A549 (cell line): Measurements from ENCODE around the gene THOC2. TPM values are rescaled to one million over a fixed set of nuclear protein-coding genes. Genes with fewer than 3 reads are reported as not detected.

Source experiments
- ATAC-seq, 2 experiments: fragments of 200-7000 bp in 1 of 2; fragments of >200 bp in 1 of 2; cut with Nextera tagmentation in 1 of 2; cut with Tn5 transposase in 1 of 2; 3 replicates each; pipeline versions ENCODE4 v1.8.0 to v1.9.1; 2018 to 2020; ENCODE audit warnings: mild to moderate bottlenecking in 1 of 2, moderate library complexity in 1 of 2
- CTCF ChIA-PET: fragments of 300-600 bp; sonication (Branson Sonifier 250); formaldehyde crosslinking; extraction: SDS; loops from one replicate; lab custom pipeline; 2021; ENCODE audit warnings: antibody characterized with exemption, inconsistent platforms; lab: Yijun Ruan, JAX
- POLR2A ChIA-PET: fragments of 350-600 bp; formaldehyde crosslinking; extraction: SDS; loops from one replicate; lab custom pipeline; 2021; ENCODE audit warnings: antibody characterized with exemption, inconsistent platforms; lab: Yijun Ruan, JAX
- DNase-seq, 2 experiments: peaks; one replicate each; pipeline versions ENCODE4 v3.0.0 to v3.0.0-alpha.2; 2011 to 2016; ENCODE audit warnings: low read depth in 1 of 2, low spot score in 1 of 2
- FAIRE-seq: peaks from 2 replicates; lab custom pipeline; 2011; peaks lifted over from hg19 to GRCh38; lab: Jason Lieb, UNC
- H3K27ac ChIP-seq, 2 experiments: fragments of >200 bp; sonication (Bioruptor Twin); formaldehyde crosslinking; 3 replicates each; pipeline ENCODE4 v1.5.1; 2016 to 2017
- H3K4me1 ChIP-seq: fragments of >200 bp; sonication (Bioruptor Twin); formaldehyde crosslinking; 3 replicates; pipeline ENCODE4 v1.6.1; 2016
- H3K4me2 ChIP-seq: fragments of >200 bp; sonication (Bioruptor Twin); formaldehyde crosslinking; 3 replicates; pipeline ENCODE4 v1.6.1; 2016
- H3K4me3 ChIP-seq: fragments of >200 bp; sonication (Bioruptor Twin); formaldehyde crosslinking; 3 replicates; pipeline ENCODE4 v1.5.1; 2016
- H3K9me3 ChIP-seq: fragments of >200 bp; sonication (Bioruptor Twin); formaldehyde crosslinking; 3 replicates; pipeline ENCODE4 v1.6.1; 2016
- BHLHE40 ChIP-seq: IDR thresholded peaks from 2 replicates; pipeline ENCODE4 v1.6.1; 2012; ENCODE audit warnings: low read depth, low read length, inconsistent platforms
- CEBPB ChIP-seq, 2 experiments: fragments of >200 bp in 1 of 2; sonication (Bioruptor Twin) in 1 of 2; formaldehyde crosslinking in 1 of 2; IDR thresholded peaks; 2 replicates each; pipeline ENCODE4 v1.6.1; 2012 to 2016
- CHD4 ChIP-seq: fragments of 200-600 bp; sonication (generic); IDR thresholded peaks from 2 replicates; pipeline ENCODE4 v1.6.1; 2016; ENCODE audit warnings: antibody characterized with exemption, mild to moderate bottlenecking, borderline replicate concordance
- E2F6 ChIP-seq: IDR thresholded peaks from 2 replicates; pipeline ENCODE4 v1.6.1; 2012; ENCODE audit warnings: low read depth, borderline replicate concordance
- EP300 ChIP-seq, 2 experiments: fragments of >200 bp; sonication (Bioruptor Twin); formaldehyde crosslinking; IDR thresholded peaks; 2 replicates in 1 of 2; 3 replicates in 1 of 2; pipeline ENCODE4 v1.6.1; 2016 to 2017
- HEYL ChIP-seq: fragments of 250-450 bp; sonication (Bioruptor Pico); IDR thresholded peaks from 2 replicates; pipeline ENCODE4 v1.8.0; 2021; ENCODE audit warnings: mild to moderate bottlenecking, moderate library complexity
- HOXB13 ChIP-seq: fragments of 250-450 bp; sonication (Bioruptor Pico); IDR thresholded peaks from 2 replicates; pipeline ENCODE4 v1.5.0; 2020; ENCODE audit warnings: low read depth, mild to moderate bottlenecking, moderate library complexity
- HOXB5 ChIP-seq: fragments of 250-450 bp; sonication (Bioruptor Pico); IDR thresholded peaks from 2 replicates; pipeline ENCODE4 v1.5.0; 2020; ENCODE audit warnings: mild to moderate bottlenecking, moderate library complexity
- JUNB ChIP-seq: fragments of >200 bp; sonication (Bioruptor Twin); formaldehyde crosslinking; IDR thresholded peaks from 2 replicates; pipeline ENCODE4 v1.6.1; 2016
- KDM5A ChIP-seq: fragments of 200-600 bp; sonication (generic); IDR thresholded peaks from 2 replicates; pipeline ENCODE4 v1.6.1; 2016; ENCODE audit warnings: antibody characterized with exemption, mild to moderate bottlenecking
- MAFK ChIP-seq: fragments of 450-650 bp; IDR thresholded peaks from 2 replicates; pipeline ENCODE4 v1.6.1; 2014; ENCODE audit not compliant: partially characterized antibody
- MAX ChIP-seq: IDR thresholded peaks from 2 replicates; pipeline ENCODE4 v1.6.1; 2012
- MYC ChIP-seq: IDR thresholded peaks from 2 replicates; pipeline ENCODE4 v1.6.1; 2012; ENCODE audit warnings: mild to moderate bottlenecking, inconsistent platforms, low read length, improper control_type of control experiment, borderline replicate concordance
- POLR2A ChIP-seq: IDR thresholded peaks from 2 replicates; pipeline ENCODE4 v1.6.1; 2012; ENCODE audit warnings: mild to moderate bottlenecking, low read length
- RARB ChIP-seq: fragments of 250-450 bp; sonication (Bioruptor Pico); IDR thresholded peaks from 2 replicates; pipeline ENCODE4 v1.8.0; 2021; ENCODE audit warnings: mild to moderate bottlenecking, moderate library complexity
- RFX5 ChIP-seq: fragments of 450-650 bp; IDR thresholded peaks from 2 replicates; pipeline ENCODE4 v1.7.1; 2014; ENCODE audit warnings: antibody characterized with exemption, mild to moderate bottlenecking, moderate library complexity
- SMC3 ChIP-seq: fragments of >200 bp; sonication (Bioruptor Twin); formaldehyde crosslinking; IDR thresholded peaks from 3 replicates; pipeline ENCODE4 v1.6.1; 2018; ENCODE audit warnings: inconsistent platforms
- TFCP2L1 ChIP-seq: fragments of 250-450 bp; sonication (Bioruptor Pico); IDR thresholded peaks from 2 replicates; pipeline ENCODE4 v1.5.0; 2021; ENCODE audit warnings: mild to moderate bottlenecking
- TP53 ChIP-seq: fragments of 250-450 bp; sonication (Bioruptor Pico); IDR thresholded peaks from 2 replicates; pipeline ENCODE4 v1.5.0; 2021; ENCODE audit warnings: mild to moderate bottlenecking, moderate library complexity
- ZFP36 ChIP-seq: fragments of 450-650 bp; IDR thresholded peaks from 2 replicates; pipeline ENCODE4 v1.6.1; 2014; ENCODE audit warnings: borderline replicate concordance; ENCODE audit not compliant: partially characterized antibody
- WGBS: methylation state at CpG from one replicate; pipeline ENCODE4 v1.1.6; 2017; ENCODE audit errors: missing lambda C conversion rate; 5-methylcytosine and 5-hydroxymethylcytosine counted together
- polyA plus RNA-seq, 4 experiments: library from polyadenylated mRNA; depleted of rRNA in 3 of 4; stranded (reverse); fragments of >200 nt; fragmentation: RNase III in 1 of 4; extraction: RNeasy Plus Mini Kit Qiagen cat#74134 plus additional on column Dnase treatment in 1 of 4; gene quantifications; 2 replicates in 3 of 4; 3 replicates in 1 of 4; pipeline ENCODE4 v1.2.3, GENCODE V29; 2011 to 2017

The THOC2 gene
- polyA plus RNA-seq, 2 of the 4 experiments (the other 2 are of a cell fraction), result 62.0 to 155 TPM

GRCh38 chrX:123570011-123570590, 162.8 kb downstream of the THOC2 start:
- Histone ChIP-seq H3K4me1 (no peaks in the 10 kb centered on the region), H3K4me2 (no peak overlapping the region), H3K9me3 (no peaks in the 10 kb centered on the region), H3K4me3 (no peak overlapping the region), H3K27ac (no peak overlapping the region)
- POLR2A ChIA-PET, result no interaction called here
- DNase-seq, result no peak
- no peak for ATAC-seq
- 29% methylated on average over 3 of the region's 3 CpGs for WGBS
- CTCF ChIA-PET, result interaction anchor here (1.7 kb wide), 1 partner anchor 56 kb away, joined by 4 read pairs; no protein-coding TSS in a partner anchor
- FAIRE-seq, result no peak
- no peak for TF ChIP-seq RARB (CRISPR knock-in tag)
- TF ChIP-seq HOXB5 (CRISPR knock-in tag), result no peak
- TF ChIP-seq EP300 (IDR thresholded peaks at IDR 0.05), result no peak
- no peak for TF ChIP-seq HOXB13
- no peak for TF ChIP-seq SMC3

GRCh38 chrX:123563167-123563566, 169.7 kb downstream of the THOC2 start:
- Histone ChIP-seq H3K4me2 (no peak overlapping the region), H3K4me3 (no peak overlapping the region), H3K4me1 (no peaks in the 10 kb centered on the region), H3K27ac (no peak overlapping the region), H3K9me3 (no peaks in the 10 kb centered on the region)
- WGBS, result 50% methylated on average over 4 of the region's 4 CpGs
- POLR2A ChIA-PET, result no interaction called here
- ATAC-seq (no peak), DNase-seq (no peak), FAIRE-seq (no peak)
- no peak for TF ChIP-seq POLR2A
- no peak for TF ChIP-seq CHD4
- no peak for TF ChIP-seq E2F6
- CTCF ChIA-PET, result no interaction called here

GRCh38 chrX:123562342-123563146, 170.3 kb downstream of the THOC2 start:
- DNase-seq (no peak), FAIRE-seq (peak; percentile 73), ATAC-seq (no peak)
- POLR2A ChIA-PET, result no interaction called here
- Histone ChIP-seq H3K4me3 (no peak overlapping the region), H3K9me3 (no peaks in the 10 kb centered on the region), H3K4me1 (no peaks in the 10 kb centered on the region), H3K27ac (no peak overlapping the region), H3K4me2 (no peak overlapping the region)
- WGBS, result 81% methylated on average over 23 of the region's 32 CpGs
- CTCF ChIA-PET, result no interaction called here
- no peak for TF ChIP-seq CHD4
- no peak for TF ChIP-seq RFX5
- no peak for TF ChIP-seq MAX
- no peak for TF ChIP-seq E2F6
- TF ChIP-seq MAFK, result no peak
- no peak for TF ChIP-seq ZFP36
- no peak for TF ChIP-seq HEYL (CRISPR knock-in tag)
- no peak for TF ChIP-seq JUNB
- no peak for TF ChIP-seq HOXB13
- TF ChIP-seq TFCP2L1, result no peak
- no peak for TF ChIP-seq TP53
- TF ChIP-seq MYC, result no peak
- TF ChIP-seq BHLHE40, result no peak
- TF ChIP-seq EP300 (IDR thresholded peaks at IDR 0.05), result no peak
- TF ChIP-seq RARB (CRISPR knock-in tag), result no peak
- no peak for TF ChIP-seq CEBPB (IDR thresholded peaks at IDR 0.05)
- TF ChIP-seq KDM5A, result no peak
